A549 (cell line): ENCODE measurements around the gene TIMM44. TPM values are rescaled to one million over a fixed set of nuclear protein-coding genes. Genes with fewer than 3 reads are reported as not detected.

Experiments
- ATAC-seq, 2 experiments: fragments of 200-7000 bp in 1 of 2; fragments of >200 bp in 1 of 2; cut with Nextera tagmentation in 1 of 2; cut with Tn5 transposase in 1 of 2; 3 replicates each; pipeline versions ENCODE4 v1.8.0 to v1.9.1; 2018 to 2020; ENCODE audit warnings: mild to moderate bottlenecking in 1 of 2, moderate library complexity in 1 of 2
- CTCF ChIA-PET: fragments of 300-600 bp; sonication (Branson Sonifier 250); formaldehyde crosslinking; extraction: SDS; loops from one replicate; lab custom pipeline; 2021; ENCODE audit warnings: antibody characterized with exemption, inconsistent platforms; lab: Yijun Ruan, JAX
- POLR2A ChIA-PET: fragments of 350-600 bp; formaldehyde crosslinking; extraction: SDS; loops from one replicate; lab custom pipeline; 2021; ENCODE audit warnings: antibody characterized with exemption, inconsistent platforms; lab: Yijun Ruan, JAX
- DNase-seq, 2 experiments: peaks; one replicate each; pipeline versions ENCODE4 v3.0.0 to v3.0.0-alpha.2; 2011 to 2016; ENCODE audit warnings: low read depth in 1 of 2, low spot score in 1 of 2
- FAIRE-seq: peaks from 2 replicates; lab custom pipeline; 2011; peaks lifted over from hg19 to GRCh38; lab: Jason Lieb, UNC
- H3K27ac ChIP-seq, 2 experiments: fragments of >200 bp; sonication (Bioruptor Twin); formaldehyde crosslinking; 3 replicates each; pipeline ENCODE4 v1.5.1; 2016 to 2017
- H3K4me1 ChIP-seq: fragments of >200 bp; sonication (Bioruptor Twin); formaldehyde crosslinking; 3 replicates; pipeline ENCODE4 v1.6.1; 2016
- H3K4me2 ChIP-seq: fragments of >200 bp; sonication (Bioruptor Twin); formaldehyde crosslinking; 3 replicates; pipeline ENCODE4 v1.6.1; 2016
- H3K4me3 ChIP-seq: fragments of >200 bp; sonication (Bioruptor Twin); formaldehyde crosslinking; 3 replicates; pipeline ENCODE4 v1.5.1; 2016
- H3K9me3 ChIP-seq: fragments of >200 bp; sonication (Bioruptor Twin); formaldehyde crosslinking; 3 replicates; pipeline ENCODE4 v1.6.1; 2016
- BHLHE40 ChIP-seq: IDR thresholded peaks from 2 replicates; pipeline ENCODE4 v1.6.1; 2012; ENCODE audit warnings: low read depth, low read length, inconsistent platforms
- CBX2 ChIP-seq: fragments of 200-600 bp; sonication (generic); IDR thresholded peaks from 2 replicates; pipeline ENCODE4 v1.6.1; 2016; ENCODE audit warnings: low read depth, mild to moderate bottlenecking, borderline replicate concordance
- CBX8 ChIP-seq: fragments of 200-600 bp; sonication (generic); IDR thresholded peaks from 2 replicates; pipeline ENCODE4 v1.6.1; 2016
- CHD2 ChIP-seq: fragments of 150-350 bp; IDR thresholded peaks from 2 replicates; pipeline ENCODE4 v1.6.1; 2014; ENCODE audit warnings: low read length; ENCODE audit not compliant: partially characterized antibody
- CTCF ChIP-seq: fragments of >200 bp; sonication (Bioruptor Twin); formaldehyde crosslinking; IDR thresholded peaks from 3 replicates; pipeline ENCODE4 v1.5.1; 2016
- FOSB ChIP-seq: fragments of 250-450 bp; sonication (Bioruptor Pico); IDR thresholded peaks from 2 replicates; pipeline ENCODE4 v1.5.0; 2020; ENCODE audit warnings: mild to moderate bottlenecking, moderate library complexity
- FOXS1 ChIP-seq: fragments of 250-450 bp; sonication (Bioruptor Pico); IDR thresholded peaks from 2 replicates; pipeline ENCODE4 v1.5.0; 2020; ENCODE audit warnings: mild to moderate bottlenecking, moderate library complexity
- HOXB5 ChIP-seq: fragments of 250-450 bp; sonication (Bioruptor Pico); IDR thresholded peaks from 2 replicates; pipeline ENCODE4 v1.5.0; 2020; ENCODE audit warnings: mild to moderate bottlenecking, moderate library complexity
- JUN ChIP-seq, 2 experiments: fragments of >200 bp; sonication (Bioruptor Twin); formaldehyde crosslinking; IDR thresholded peaks; 2 replicates in 1 of 2; 3 replicates in 1 of 2; pipeline ENCODE4 v1.6.1; 2016 to 2017
- JUNB ChIP-seq: fragments of >200 bp; sonication (Bioruptor Twin); formaldehyde crosslinking; IDR thresholded peaks from 2 replicates; pipeline ENCODE4 v1.6.1; 2016
- MAZ ChIP-seq: fragments of 150-350 bp; IDR thresholded peaks from 2 replicates; pipeline ENCODE4 v1.6.1; 2014; ENCODE audit warnings: antibody characterized with exemption, low read depth, low read length, borderline replicate concordance
- MYC ChIP-seq: IDR thresholded peaks from 2 replicates; pipeline ENCODE4 v1.6.1; 2012; ENCODE audit warnings: mild to moderate bottlenecking, inconsistent platforms, low read length, improper control_type of control experiment, borderline replicate concordance
- POLR2A ChIP-seq: IDR thresholded peaks from 2 replicates; pipeline ENCODE4 v1.6.1; 2012; ENCODE audit warnings: mild to moderate bottlenecking, low read length
- RAD21 ChIP-seq, 2 experiments: fragments of >200 bp in 1 of 2; sonication (Bioruptor Twin) in 1 of 2; formaldehyde crosslinking in 1 of 2; IDR thresholded peaks in 1 of 2; conservative IDR thresholded peaks in 1 of 2; 2 replicates in 1 of 2; 3 replicates in 1 of 2; pipeline ENCODE4 v1.6.1; 2012 to 2018; ENCODE audit warnings: inconsistent platforms in 1 of 2
- RARB ChIP-seq: fragments of 250-450 bp; sonication (Bioruptor Pico); IDR thresholded peaks from 2 replicates; pipeline ENCODE4 v1.8.0; 2021; ENCODE audit warnings: mild to moderate bottlenecking, moderate library complexity
- RNF2 ChIP-seq: fragments of 200-600 bp; sonication (generic); IDR thresholded peaks from 2 replicates; pipeline ENCODE4 v1.6.1; 2016; ENCODE audit warnings: low read depth, mild to moderate bottlenecking, antibody characterized with exemption, moderate library complexity, borderline replicate concordance
- SMC3 ChIP-seq: fragments of >200 bp; sonication (Bioruptor Twin); formaldehyde crosslinking; IDR thresholded peaks from 3 replicates; pipeline ENCODE4 v1.6.1; 2018; ENCODE audit warnings: inconsistent platforms
- TFCP2L1 ChIP-seq: fragments of 250-450 bp; sonication (Bioruptor Pico); IDR thresholded peaks from 2 replicates; pipeline ENCODE4 v1.5.0; 2021; ENCODE audit warnings: mild to moderate bottlenecking
- ZC3H11A ChIP-seq: fragments of 450-650 bp; IDR thresholded peaks from 2 replicates; pipeline ENCODE4 v1.6.1; 2014; ENCODE audit warnings: antibody characterized with exemption, mild to moderate bottlenecking
- ZNF302 ChIP-seq: fragments of 250-450 bp; sonication (Bioruptor Pico); IDR thresholded peaks from 2 replicates; pipeline ENCODE4 v1.9.0; 2021; ENCODE audit warnings: inconsistent platforms, mild to moderate bottlenecking, moderate library complexity
- WGBS: methylation state at CpG from one replicate; pipeline ENCODE4 v1.1.6; 2017; ENCODE audit errors: missing lambda C conversion rate; 5-methylcytosine and 5-hydroxymethylcytosine counted together
- polyA plus RNA-seq, 4 experiments: library from polyadenylated mRNA; depleted of rRNA in 3 of 4; stranded (reverse); fragments of >200 nt; fragmentation: RNase III in 1 of 4; extraction: RNeasy Plus Mini Kit Qiagen cat#74134 plus additional on column Dnase treatment in 1 of 4; gene quantifications; 2 replicates in 3 of 4; 3 replicates in 1 of 4; pipeline ENCODE4 v1.2.3, GENCODE V29; 2011 to 2017
- TF ChIP-seq, protein P1 (sequence below): fragments of 250-450 bp; sonication (Bioruptor Pico); IDR thresholded peaks from 2 replicates; pipeline ENCODE4 v1.5.0; 2020; ENCODE audit warnings: low read depth, mild to moderate bottlenecking, moderate library complexity
- TF ChIP-seq, protein P2 (sequence below): IDR thresholded peaks from 2 replicates; pipeline ENCODE4 v1.6.1; 2012

TIMM44 gene
- polyA plus RNA-seq, 2 of the 4 experiments (the other 2 are of a cell fraction) = 29.7 to 53.2 TPM

DNA sequence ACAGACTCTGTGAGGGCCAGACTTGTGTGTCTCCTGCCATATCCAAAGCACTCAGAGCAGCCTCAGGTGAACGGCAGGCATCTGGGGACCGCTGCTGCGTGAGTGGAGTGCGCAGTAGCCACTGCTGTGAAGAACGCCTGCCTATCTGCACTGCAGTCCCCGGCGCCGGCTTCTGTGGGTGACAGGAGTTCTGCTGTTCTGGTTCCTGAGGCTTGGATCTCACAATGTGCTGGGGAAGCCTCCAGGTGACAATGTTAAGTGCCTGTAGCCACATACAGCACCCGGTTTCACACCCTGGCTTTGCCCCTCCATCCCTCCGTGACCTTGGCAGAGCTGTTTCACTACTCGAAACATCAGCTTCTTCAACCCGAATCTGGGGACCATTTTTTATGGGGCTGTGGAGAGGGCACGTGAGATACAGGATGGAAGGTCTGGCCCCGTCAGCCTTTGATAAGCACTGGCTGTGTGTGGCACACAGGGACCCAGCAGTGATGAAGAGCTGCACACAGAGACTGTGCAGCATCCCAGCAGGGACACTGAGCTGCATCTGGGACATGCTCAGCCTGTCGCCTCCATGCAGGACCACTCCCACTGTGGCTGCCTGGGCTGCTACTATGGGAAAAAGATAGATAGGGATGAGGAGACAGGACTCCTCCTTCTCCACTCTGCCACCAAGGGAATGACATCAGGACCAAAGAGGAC lies 33.7 kb upstream of the TIMM44 start:
- DNase-seq (no peak), FAIRE-seq (no peak), ATAC-seq (no peak)
- POLR2A ChIA-PET = no interaction called here
- Histone ChIP-seq H3K4me2 (no peak overlapping the region), H3K27ac (no peak overlapping the region)
- no peak for TF ChIP-seq JUN (IDR thresholded peaks at IDR 0.05)
- no peak for TF ChIP-seq FOSB (CRISPR knock-in tag)
- no peak for TF ChIP-seq CBX8
- TF ChIP-seq, protein P1, sequence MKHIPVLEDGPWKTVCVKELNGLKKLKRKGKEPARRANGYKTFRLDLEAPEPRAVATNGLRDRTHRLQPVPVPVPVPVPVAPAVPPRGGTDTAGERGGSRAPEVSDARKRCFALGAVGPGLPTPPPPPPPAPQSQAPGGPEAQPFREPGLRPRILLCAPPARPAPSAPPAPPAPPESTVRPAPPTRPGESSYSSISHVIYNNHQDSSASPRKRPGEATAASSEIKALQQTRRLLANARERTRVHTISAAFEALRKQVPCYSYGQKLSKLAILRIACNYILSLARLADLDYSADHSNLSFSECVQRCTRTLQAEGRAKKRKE (CRISPR knock-in tag) = no peak
- TF ChIP-seq, all 56 proteins: peak for 0
- H3K4me3 ChIP-seq = no peak overlapping the region
- CTCF ChIA-PET = interaction anchor here (1.1 kb wide), 1 partner anchor 67 kb away, joined by 4 read pairs; no protein-coding TSS in a partner anchor
- H3K9me3 ChIP-seq = no peaks in the 10 kb centered on the region
- 89% methylated on average over 14 of the region's 15 CpGs for WGBS
- no peaks in the 10 kb centered on the region for H3K4me1 ChIP-seq

- TF ChIP-seq RAD21 (conservative IDR thresholded peaks at IDR 0.05 in 1 of 2, IDR thresholded peaks at IDR 0.05 in 1 of 2) (no peak), SMC3 (no peak), TFCP2L1 (CRISPR knock-in tag) (no peak), JUN (IDR thresholded peaks at IDR 0.05) (no peak), CTCF (no peak), JUNB (no peak), MYC (no peak), ZNF302 (CRISPR knock-in tag) (no peak), POLR2A (no peak), MAZ (no peak), FOSB (CRISPR knock-in tag) (no peak), RARB (CRISPR knock-in tag) (no peak), HOXB5 (no peak), BHLHE40 (no peak), CBX2 (no peak), FOXS1 (CRISPR knock-in tag) (no peak), ZC3H11A (no peak)
- TF ChIP-seq, protein P2, sequence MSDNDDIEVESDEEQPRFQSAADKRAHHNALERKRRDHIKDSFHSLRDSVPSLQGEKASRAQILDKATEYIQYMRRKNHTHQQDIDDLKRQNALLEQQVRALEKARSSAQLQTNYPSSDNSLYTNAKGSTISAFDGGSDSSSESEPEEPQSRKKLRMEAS = no peak
- TF ChIP-seq, all 56 proteins: peak for 0
- Histone ChIP-seq H3K4me2 (no peak overlapping the region), H3K4me1 (no peaks in the 10 kb centered on the region), H3K27ac (no peak overlapping the region), H3K4me3 (no peak overlapping the region), H3K9me3 (no peaks in the 10 kb centered on the region)
- FAIRE-seq (no peak), ATAC-seq (no peak), DNase-seq (no peak)
- CTCF ChIA-PET = interaction anchor here (0.8 to 1.1 kb wide), 2 partner anchors 28 to 68 kb away, joined by 3 to 4 read pairs; no protein-coding TSS in a partner anchor
- WGBS = 93% methylated on average over 4 of the region's 4 CpGs
- POLR2A ChIA-PET = no interaction called here
Measured at GRCh38 chr19:7976461-7976860, 33.0 kb upstream of the TIMM44 start.

DNA sequence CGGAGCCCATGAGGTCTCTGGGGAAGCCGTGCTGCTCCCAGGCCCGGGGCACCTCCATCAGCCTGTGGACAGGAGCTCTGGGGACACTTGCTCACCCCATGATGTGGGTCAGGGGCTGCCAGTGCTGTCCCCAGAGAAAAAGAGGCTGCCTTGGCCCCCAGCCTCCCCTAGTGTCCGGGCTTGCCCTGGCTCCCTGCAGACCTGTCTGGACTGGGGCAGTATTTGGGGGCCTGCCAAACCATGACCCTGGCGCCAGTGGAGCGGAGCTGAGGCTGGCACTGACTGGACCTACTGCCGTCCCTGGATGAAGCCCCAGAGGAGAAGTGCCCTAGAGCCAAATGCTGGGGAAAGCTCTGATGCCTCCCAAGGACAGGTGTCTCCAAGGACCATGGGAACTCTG lies 31.6 kb upstream of the TIMM44 start:
- DNase-seq = no peak
- POLR2A ChIA-PET = interaction anchor here (0.5 kb wide), 1 partner anchor 55 kb away, joined by 6 read pairs; no protein-coding TSS in a partner anchor
- CTCF ChIA-PET = interaction anchor here (1.4 kb wide), 1 partner anchor 28 kb away, joined by 6 read pairs; no protein-coding TSS in a partner anchor
- no peak for ATAC-seq
- no peak overlapping the region for H3K4me3 ChIP-seq
- H3K27ac ChIP-seq = no peak overlapping the region
- TF ChIP-seq RNF2 (no peak), SMC3 (no peak), CHD2 (no peak), FOSB (CRISPR knock-in tag) (no peak)
- H3K4me1 ChIP-seq = no peaks in the 10 kb centered on the region
- WGBS = 97% methylated on average over 4 of the region's 7 CpGs
- H3K9me3 ChIP-seq = no peaks in the 10 kb centered on the region
- no peak overlapping the region for H3K4me2 ChIP-seq
- no peak for FAIRE-seq
